H1 (cell line): ENCODE measurements around the gene CEBPG. TPM values are rescaled to one million over a fixed set of nuclear protein-coding genes. Genes with fewer than 3 reads are reported as not detected.

Source experiments
- CTCF ChIA-PET: fragments of 300-600 bp; sonication (Branson Sonifier 250); formaldehyde crosslinking; loops from one replicate; lab custom pipeline; 2021; ENCODE audit not compliant: partially characterized antibody; lab: Charles Lee
- POLR2A ChIA-PET: fragments of 300-600 bp; sonication (Branson Sonifier 250); formaldehyde crosslinking; loops from one replicate; lab custom pipeline; 2021; ENCODE audit warnings: inconsistent platforms; ENCODE audit not compliant: partially characterized antibody; lab: Charles Lee
- DNase-seq, 2 experiments: peaks; one replicate each; pipeline versions ENCODE4 v3.0.0 to v3.0.0-alpha.2; 2010 to 2022; ENCODE audit warnings: low spot score in 2 of 2, low read depth in 1 of 2, mixed read lengths in 1 of 2
- FAIRE-seq: peaks from 2 replicates; lab custom pipeline; 2011; peaks lifted over from hg19 to GRCh38; lab: Jason Lieb, UNC
- H2AFZ ChIP-seq: 2 replicates; pipeline ENCODE4 v1.8.1; 2012; ENCODE audit warnings: low read length, inconsistent platforms
- H2AK5ac ChIP-seq: 2 replicates; pipeline ENCODE4 v1.6.1; 2013; ENCODE audit warnings: low read depth, low read length
- H2BK120ac ChIP-seq: replicated peaks from 2 replicates; pipeline ENCODE3; 2013; ENCODE audit warnings: low read depth, low read length, inconsistent platforms
- H2BK12ac ChIP-seq: 2 replicates; pipeline ENCODE4 v1.6.1; 2013; ENCODE audit warnings: low read depth, low read length
- H2BK15ac ChIP-seq: 2 replicates; pipeline ENCODE4 v1.6.1; 2013; ENCODE audit warnings: low read length
- H2BK20ac ChIP-seq: 2 replicates; pipeline ENCODE4 v1.6.1; 2013; ENCODE audit warnings: low read length
- H2BK5ac ChIP-seq: 2 replicates; pipeline ENCODE4 v1.6.1; 2013; ENCODE audit warnings: low read depth, low read length
- H3K14ac ChIP-seq: 2 replicates; pipeline ENCODE4 v1.6.1; 2013; ENCODE audit warnings: inconsistent platforms; ENCODE audit not compliant: insufficient read length
- H3K18ac ChIP-seq: 2 replicates; pipeline ENCODE4 v1.6.1; 2013; ENCODE audit warnings: low read length; ENCODE audit errors: extremely low read depth
- H3K23ac ChIP-seq: 2 replicates; pipeline ENCODE4 v1.6.1; 2013; ENCODE audit warnings: inconsistent platforms; ENCODE audit not compliant: insufficient read length
- H3K23me2 ChIP-seq: 2 replicates; pipeline ENCODE4 v1.6.1; 2013; ENCODE audit warnings: low read depth, low read length
- H3K27ac ChIP-seq: 2 replicates; pipeline ENCODE4 v1.6.1; 2011; ENCODE audit warnings: low read depth, low read length, inconsistent platforms
- H3K27me3 ChIP-seq, 4 experiments: replicated peaks in 1 of 4; 1 replicate in 1 of 4; 2 replicates in 3 of 4; pipeline versions ENCODE4 v1.6.1 to v1.8.1; 2011 to 2013; ENCODE audit warnings: low read length in 3 of 4, mild to moderate bottlenecking in 3 of 4, inconsistent platforms in 2 of 4, mixed read lengths in 2 of 4, moderate library complexity in 1 of 4; ENCODE audit not compliant: control insufficient read depth in 3 of 4, insufficient read depth in 3 of 4; ENCODE audit errors: extremely low read depth in 1 of 4
- H3K36me3 ChIP-seq, 4 experiments: 2 replicates each; pipeline versions ENCODE4 v1.6.1 to v1.8.1; 2011 to 2013; ENCODE audit warnings: mild to moderate bottlenecking in 4 of 4, low read length in 3 of 4, moderate library complexity in 2 of 4, control low read depth in 1 of 4, inconsistent platforms in 1 of 4; ENCODE audit not compliant: insufficient read depth in 4 of 4, control insufficient read depth in 2 of 4
- H3K4ac ChIP-seq: replicated peaks from 2 replicates; pipeline ENCODE3; 2013; ENCODE audit warnings: low read length, low read depth, mixed read lengths, inconsistent platforms; ENCODE audit not compliant: insufficient read length
- H3K4me1 ChIP-seq, 4 experiments: replicated peaks in 1 of 4; 1 replicate in 1 of 4; 2 replicates in 3 of 4; pipeline versions ENCODE4 v1.6.1 to v1.8.1; 2011 to 2013; ENCODE audit warnings: low read length in 3 of 4, inconsistent platforms in 2 of 4, mixed read lengths in 1 of 4; ENCODE audit not compliant: insufficient read depth in 4 of 4, control insufficient read depth in 3 of 4
- H3K4me2 ChIP-seq, 2 experiments: 2 replicates each; pipeline versions ENCODE4 v1.6.1 to v1.8.1; 2011 to 2013; ENCODE audit warnings: low read depth in 2 of 2, low read length in 2 of 2, control low read depth in 1 of 2, inconsistent platforms in 1 of 2, mild to moderate bottlenecking in 1 of 2; ENCODE audit not compliant: insufficient read depth in 1 of 2
- H3K4me3 ChIP-seq, 4 experiments: fragments of 200-600, 300-600 bp in 1 of 4; sonication (generic), shearing (Covaris generic), sonication (Bioruptor Twin) in 1 of 4; 2 replicates each; pipeline versions ENCODE4 v1.5.1 to v1.8.1; 2011 to 2016; ENCODE audit warnings: low read length in 4 of 4, low read depth in 3 of 4, control low read depth in 2 of 4, inconsistent platforms in 2 of 4, mild to moderate bottlenecking in 2 of 4, mixed read lengths in 1 of 4, moderate library complexity in 1 of 4; ENCODE audit not compliant: insufficient read depth in 2 of 4; ENCODE audit errors: extremely low read depth in 1 of 4
- H3K56ac ChIP-seq: replicated peaks from 2 replicates; pipeline ENCODE3; 2013; ENCODE audit warnings: low read depth, mild to moderate bottlenecking, mixed read lengths, low read length, inconsistent platforms; ENCODE audit not compliant: insufficient read length
- H3K79me1 ChIP-seq: 2 replicates; pipeline ENCODE4 v1.6.1; 2013; ENCODE audit warnings: low read depth, low read length, control low read depth
- H3K79me2 ChIP-seq, 2 experiments: 2 replicates each; pipeline versions ENCODE4 v1.6.1 to v1.8.1; 2012 to 2013; ENCODE audit warnings: low read length in 2 of 2, mild to moderate bottlenecking in 2 of 2, inconsistent platforms in 1 of 2; ENCODE audit not compliant: insufficient read depth in 2 of 2, control insufficient read depth in 1 of 2
- H3K9ac ChIP-seq, 4 experiments: replicated peaks in 1 of 4; 1 replicate in 1 of 4; 2 replicates in 3 of 4; pipeline versions ENCODE4 v1.6.1 to v1.8.1; 2011 to 2013; ENCODE audit warnings: low read depth in 3 of 4, low read length in 3 of 4, control low read depth in 2 of 4, mild to moderate bottlenecking in 2 of 4, moderate library complexity in 2 of 4, inconsistent platforms in 1 of 4; ENCODE audit errors: extremely low read depth in 1 of 4
- H3K9me3 ChIP-seq, 2 experiments: 2 replicates each; pipeline versions ENCODE4 v1.6.1 to v1.8.1; 2012 to 2013; ENCODE audit warnings: mild to moderate bottlenecking in 2 of 2, moderate library complexity in 2 of 2, control low read depth in 1 of 2, inconsistent platforms in 1 of 2, low read depth in 1 of 2, low read length in 1 of 2, mixed read lengths in 1 of 2; ENCODE audit not compliant: insufficient read depth in 2 of 2
- H4K20me1 ChIP-seq, 2 experiments: replicated peaks in 1 of 2; 2 replicates each; pipeline versions ENCODE3 to v1.8.1; 2011 to 2013; ENCODE audit warnings: inconsistent platforms in 2 of 2, low read length in 2 of 2, mild to moderate bottlenecking in 1 of 2; ENCODE audit not compliant: insufficient read depth in 2 of 2, control insufficient read depth in 1 of 2
- H4K5ac ChIP-seq: 2 replicates; pipeline ENCODE4 v1.6.1; 2013; ENCODE audit warnings: low read length, low read depth, mixed read lengths, inconsistent platforms; ENCODE audit not compliant: insufficient read length
- H4K8ac ChIP-seq: 2 replicates; pipeline ENCODE4 v1.8.0; 2013; ENCODE audit warnings: mild to moderate bottlenecking, moderate library complexity, low read length, inconsistent platforms; ENCODE audit not compliant: insufficient read depth; ENCODE audit errors: extremely low read depth
- H4K91ac ChIP-seq: replicated peaks from 2 replicates; pipeline ENCODE3; 2013; ENCODE audit warnings: low read length, mixed read lengths, inconsistent platforms; ENCODE audit not compliant: insufficient read length
- ATF3 ChIP-seq: IDR thresholded peaks from 2 replicates; pipeline ENCODE4 v1.6.1; 2011; ENCODE audit warnings: low read depth, mild to moderate bottlenecking, low read length; ENCODE audit not compliant: insufficient read depth
- CBX8 ChIP-seq: fragments of 300-800, 300-1000 bp; sonication (generic); IDR thresholded peaks from 2 replicates; pipeline ENCODE4 v1.7.1; 2016; ENCODE audit warnings: low read depth, low read length, borderline replicate concordance
- CEBPB ChIP-seq: IDR thresholded peaks from 2 replicates; pipeline ENCODE4 v1.6.1; 2012; ENCODE audit warnings: low read depth, low read length
- PHF8 ChIP-seq: fragments of 200-600 bp; sonication (generic); conservative IDR thresholded peaks from 2 replicates; pipeline ENCODE4 v1.7.1; 2012; ENCODE audit warnings: low read depth, mild to moderate bottlenecking, inconsistent platforms, low read length, moderate library complexity
- RNF2 ChIP-seq: fragments of 200-900, 300-1000 bp; sonication (generic); IDR thresholded peaks from 2 replicates; pipeline ENCODE4 v1.7.1; 2016; ENCODE audit warnings: borderline replicate concordance, low read depth, mild to moderate bottlenecking, antibody characterized with exemption, low read length; ENCODE audit not compliant: poor library complexity, severe bottlenecking; ENCODE audit errors: missing control alignments
- RXRA ChIP-seq: IDR thresholded peaks from 2 replicates; pipeline ENCODE4 v1.6.1; 2011; ENCODE audit warnings: low read depth, mild to moderate bottlenecking, low read length, moderate library complexity; ENCODE audit not compliant: insufficient read depth
- SIN3A ChIP-seq, 2 experiments: IDR thresholded peaks in 1 of 2; conservative IDR thresholded peaks in 1 of 2; 2 replicates each; pipeline ENCODE4 v1.6.1; 2011 to 2012; ENCODE audit warnings: low read length in 2 of 2, improper control_type of control experiment in 1 of 2, low read depth in 1 of 2, mild to moderate bottlenecking in 1 of 2
- SIX5 ChIP-seq: IDR thresholded peaks from 2 replicates; pipeline ENCODE4 v1.6.1; 2011; ENCODE audit warnings: mild to moderate bottlenecking, low read depth, low read length
- TBP ChIP-seq: IDR thresholded peaks from 2 replicates; pipeline ENCODE4 v1.6.1; 2011; ENCODE audit warnings: low read depth, low read length, improper control_type of control experiment
- WGBS, 2 experiments: shearing (Covaris generic) in 1 of 2; methylation state at CpG; one replicate each; pipeline versions ENCODE4 v1.1.6 to v1.1.7; 2013 to 2015; ENCODE audit warnings: low lambda C conversion rate in 2 of 2, mixed read lengths in 2 of 2, inconsistent platforms in 1 of 2, low coverage in 1 of 2, missing lambda C conversion rate in 1 of 2; ENCODE audit not compliant: insufficient replicate concordance in 2 of 2, insufficient coverage in 1 of 2, insufficient read length in 1 of 2; ENCODE audit errors: extremely low coverage in 1 of 2, missing lambda C conversion rate in 1 of 2; 5-methylcytosine and 5-hydroxymethylcytosine counted together
- polyA plus RNA-seq, 7 experiments: library from polyadenylated mRNA; depleted of rRNA in 3 of 7; stranded (reverse) in 5 of 7; unstranded in 2 of 7; fragments of >200 nt in 5 of 7; fragments of 200-250 nt in 2 of 7; gene quantifications; 1 replicate in 5 of 7; 2 replicates in 1 of 7; 4 replicates in 1 of 7; pipeline versions ENCODE4 v1.2.1 to v1.2.3, GENCODE V29; 2011 to 2013; ENCODE audit warnings: missing spikeins in 2 of 7, mixed read lengths in 2 of 7
- total RNA-seq: library from RNA; stranded (reverse); fragmentation: NEBNext Ultra II Directional; extraction: Animal tissue kit (Norgen Biotek cat#: 25700); gene quantifications from 2 replicates; pipeline ENCODE4 v1.2.1, GENCODE V29; 2021

The CEBPG gene
- total and polyA plus RNA-seq, 2 of the 8 experiments (the other 6 are each of a cell fraction or from before 2014, with no cell fraction given), result 12.3 to 35.4 TPM

DNA sequence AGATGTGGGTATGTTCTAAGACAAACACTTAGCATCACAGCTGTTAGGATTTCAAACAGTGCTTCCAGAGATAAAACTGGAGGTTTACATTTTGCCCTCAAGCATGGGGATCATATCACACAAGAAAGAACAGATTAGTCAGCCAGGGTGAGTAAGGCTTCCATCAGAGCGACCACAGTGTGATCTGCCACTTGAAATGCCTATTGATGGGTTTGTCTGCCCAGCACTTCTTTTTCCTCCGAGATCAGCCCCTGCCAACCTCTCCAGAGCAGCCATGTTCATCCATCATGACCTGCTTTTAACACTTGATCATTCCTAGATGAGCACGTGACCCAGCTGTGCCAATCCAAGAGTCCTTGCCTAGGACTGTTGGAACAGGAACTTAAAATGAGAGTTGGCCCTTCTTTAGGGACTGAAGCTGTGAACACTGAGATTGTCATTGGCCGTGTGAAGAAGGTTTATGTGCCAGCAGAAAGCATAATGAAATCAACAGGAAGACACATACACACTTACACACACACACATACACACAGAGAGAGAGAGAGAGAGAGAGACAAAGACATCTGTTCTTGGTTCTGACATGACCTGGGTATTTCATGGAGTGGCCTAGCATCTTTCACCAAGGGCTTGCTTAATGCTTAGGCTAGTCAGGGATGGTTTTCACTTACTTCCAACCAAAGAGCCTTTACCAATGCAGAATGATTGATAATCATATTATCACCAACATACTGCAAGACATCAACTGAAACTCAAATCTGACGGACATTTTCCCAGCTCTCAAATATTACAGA, 5.2 kb upstream of the CEBPG start:
- Histone ChIP-seq H2BK20ac (no peak overlapping the region), H4K8ac (no peak overlapping the region), H3K23me2 (no peaks in the 10 kb centered on the region), H2AK5ac (no peak overlapping the region), H3K9ac (no peak overlapping the region), H4K5ac (no peak overlapping the region), H3K79me2 (no peaks in the 10 kb centered on the region), H2BK120ac (no peak overlapping the region), H3K23ac (no peak overlapping the region), H3K9me3 (no peaks in the 10 kb centered on the region), H3K79me1 (no peaks in the 10 kb centered on the region), H3K56ac (no peak overlapping the region), H2AFZ (no peak overlapping the region), H3K27me3 (no peaks in the 10 kb centered on the region), H3K4ac (no peak overlapping the region), H3K27ac (no peak overlapping the region), H3K18ac (no peak overlapping the region), H2BK15ac (no peak overlapping the region), H3K4me1 (no peaks in the 10 kb centered on the region), H3K4me2 (no peak overlapping the region), H4K20me1 (no peaks in the 10 kb centered on the region), H3K14ac (no peak overlapping the region), H4K91ac (no peak overlapping the region), H3K36me3 (no peaks in the 10 kb centered on the region), H3K4me3 (no peak overlapping the region), H2BK5ac (no peak overlapping the region), H2BK12ac (no peak overlapping the region)
- WGBS, 2 experiments, result 79% methylated on average over 5 of the region's 5 CpGs; no CpG with 5 or more reads in 1 of the 2 experiments
- ChIA-PET POLR2A (interaction anchor here (1.6 kb wide), 1 partner anchor 10 kb away, joined by 4 read pairs; no protein-coding TSS in a partner anchor), CTCF (interaction anchor here (1.1 to 2.8 kb wide), 3 partner anchors 10 to 65 kb away, joined by 3 to 8 read pairs (median 5); no protein-coding TSS in a partner anchor)
- FAIRE-seq (no peak), DNase-seq (no peak)
- TF ChIP-seq RNF2, result no peak
- no peak for TF ChIP-seq SIN3A (conservative IDR thresholded peaks at IDR 0.05 in 1 of 2, IDR thresholded peaks at IDR 0.05 in 1 of 2; ENCODE audit: low read depth in 1 of 2, low read length in 2 of 2)
- TF ChIP-seq PHF8, result no peak
- no peak for TF ChIP-seq CEBPB
- no peak for TF ChIP-seq ATF3
- no peak for TF ChIP-seq SIX5
- TF ChIP-seq RXRA, result no peak
- no peak for TF ChIP-seq TBP
- TF ChIP-seq CBX8, result no peak
